ENCODE results near the gene CISD2.

DNA sequence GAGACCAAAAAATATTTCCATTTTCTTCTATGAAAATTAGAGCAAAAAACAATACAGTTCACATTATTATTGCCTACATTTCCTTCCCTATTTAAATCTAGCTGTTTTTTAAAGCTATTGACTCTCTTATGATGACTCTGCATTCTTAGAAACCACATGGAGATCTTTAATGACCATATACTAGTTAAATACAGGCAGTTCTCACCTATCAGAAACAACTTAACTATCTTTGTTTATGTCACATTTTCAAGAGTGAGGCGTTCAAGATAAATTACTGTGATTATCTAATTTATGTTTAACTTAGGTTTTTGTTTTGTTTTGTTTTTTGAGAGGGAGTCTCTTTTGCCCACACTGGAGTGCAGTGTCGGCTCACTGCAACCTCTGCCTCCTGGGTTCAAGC lies 3.0 kb downstream of the CISD2 start:
- TF ChIP-seq RAD21 (IDR thresholded peaks at IDR 0.05; ENCODE audit: low read depth), result no peak
- no peak for TF ChIP-seq FOXM1 (IDR thresholded peaks at IDR 0.05; ENCODE audit: borderline replicate concordance, low read depth)
- TF ChIP-seq, protein P1, sequence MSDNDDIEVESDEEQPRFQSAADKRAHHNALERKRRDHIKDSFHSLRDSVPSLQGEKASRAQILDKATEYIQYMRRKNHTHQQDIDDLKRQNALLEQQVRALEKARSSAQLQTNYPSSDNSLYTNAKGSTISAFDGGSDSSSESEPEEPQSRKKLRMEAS (IDR thresholded peaks at IDR 0.05), result no peak
- no peak for TF ChIP-seq TAF1 (IDR thresholded peaks at IDR 0.05; ENCODE audit: low read depth)

All from Ishikawa (cell line).